Measurements from ENCODE around the gene DEK.

GRCh38 chr6:18243302-18243893 lies 20.9 kb downstream of the DEK start:
- TF ChIP-seq CREB5 (CRISPR knock-in tag; IDR thresholded peaks at IDR 0.05; ENCODE audit: low read depth) (no peak), ISL1 (CRISPR knock-in tag; IDR thresholded peaks at IDR 0.05) (no peak), PATZ1 (CRISPR knock-in tag; IDR thresholded peaks at IDR 0.05; ENCODE audit: borderline replicate concordance) (no peak)

Measured in SK-N-SH treated with all-trans-retinoic acid at 6 μM for 48 hours (cell line).